PFSK-1 (cell line): ENCODE data around the gene SLC6A19.

ENCODE experiments used
- POLR2AphosphoS5 ChIP-seq: IDR thresholded peaks from 2 replicates; pipeline ENCODE4 v1.6.1; 2012; ENCODE audit warnings: low read depth, mild to moderate bottlenecking, control low read depth, low read length, moderate library complexity
- TAF1 ChIP-seq: IDR thresholded peaks from 2 replicates; pipeline ENCODE4 v1.6.1; 2012; ENCODE audit warnings: low read length, control low read depth, borderline replicate concordance; ENCODE audit not compliant: insufficient read depth

- TF ChIP-seq TAF1 (no peak), POLR2AphosphoS5 (no peak)
These were observed 64.4 kb downstream of the SLC6A19 start for GRCh38 chr5:1265461-1266455.
